HL-60/S4 treated with phorbol 12-myristate 13-acetate at 8.2 ng/mL for 4 days and 3 days (cell line): ENCODE measurements around the gene RNF224.

ENCODE experiments used
- in situ Hi-C: fragments of 300-500 bp; cut with MboI; formaldehyde crosslinking; loops from 2 replicates; pipeline ENCODE4 v1.15.0; 2022; ENCODE audit warnings: low sequenced_read_pairs

The RNF224 gene

DNA sequence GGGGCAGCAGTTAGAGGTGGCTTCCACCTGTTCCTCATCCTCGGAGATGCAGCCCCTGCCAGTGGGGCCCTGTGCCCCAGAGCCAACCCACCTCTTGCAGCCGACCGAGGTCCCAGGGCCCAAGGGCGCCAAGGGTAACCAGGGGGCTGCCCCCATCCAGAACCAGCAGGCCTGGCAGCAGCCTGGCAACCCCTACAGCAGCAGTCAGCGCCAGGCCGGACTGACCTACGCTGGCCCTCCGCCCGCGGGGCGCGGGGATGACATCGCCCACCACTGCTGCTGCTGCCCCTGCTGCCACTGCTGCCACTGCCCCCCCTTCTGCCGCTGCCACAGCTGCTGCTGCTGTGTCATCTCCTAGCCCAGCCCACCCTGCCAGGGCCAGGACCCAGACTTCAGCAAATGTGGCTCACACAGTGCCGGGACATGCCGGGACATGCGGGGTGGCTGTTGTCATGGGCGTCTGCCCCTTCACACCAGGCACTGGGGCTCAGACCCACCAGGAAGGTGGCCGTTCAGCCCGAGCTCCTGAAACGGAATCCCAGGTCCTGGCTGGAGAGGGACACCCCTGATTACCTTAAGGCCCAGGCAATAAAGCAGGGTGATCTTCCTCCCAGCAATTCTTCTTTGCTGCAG, 1.5 kb upstream of the RNF224 start:
- in situ Hi-C loops, result loop anchor here (10.0 kb wide), 1 partner anchor 101 kb away; no protein-coding TSS in a partner anchor

DNA sequence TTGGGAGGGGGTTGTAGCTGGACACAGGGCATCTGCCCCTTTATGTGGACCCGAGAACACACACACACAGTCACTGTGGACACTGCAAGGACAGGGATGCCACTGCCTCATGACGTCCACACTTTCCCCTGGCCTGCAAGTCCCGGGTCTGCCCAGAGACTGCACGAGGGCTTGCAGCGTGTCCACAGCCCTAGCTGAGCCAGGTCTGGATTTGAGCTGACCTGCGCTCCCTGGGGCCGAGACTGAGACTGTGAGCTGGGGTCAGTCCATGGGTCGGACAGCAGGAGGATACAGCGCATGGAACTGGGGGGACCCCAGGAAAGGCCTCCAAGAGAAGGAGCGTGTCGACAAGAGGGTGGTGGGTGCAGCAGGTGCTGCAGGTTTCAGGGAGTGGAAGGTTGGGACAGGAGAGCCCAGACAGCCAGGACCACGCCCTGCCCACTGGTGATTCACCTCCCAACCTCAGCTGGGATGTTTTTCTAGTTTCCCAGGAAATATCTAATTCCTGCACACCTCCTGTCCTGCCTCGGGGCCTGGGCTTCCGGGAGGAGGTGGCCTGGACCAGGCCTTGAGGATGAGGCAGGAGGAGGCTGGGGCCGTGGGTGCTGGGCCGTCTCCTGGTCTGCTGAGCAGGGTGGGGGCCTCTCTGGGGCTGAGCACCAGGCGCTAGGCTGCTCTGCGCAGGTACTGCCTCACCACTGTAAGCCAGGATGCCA, 806 bp upstream of the RNF224 start:
- in situ Hi-C loops, result loop anchor here (10.0 kb wide), 1 partner anchor 102 kb away; no protein-coding TSS in a partner anchor

DNA sequence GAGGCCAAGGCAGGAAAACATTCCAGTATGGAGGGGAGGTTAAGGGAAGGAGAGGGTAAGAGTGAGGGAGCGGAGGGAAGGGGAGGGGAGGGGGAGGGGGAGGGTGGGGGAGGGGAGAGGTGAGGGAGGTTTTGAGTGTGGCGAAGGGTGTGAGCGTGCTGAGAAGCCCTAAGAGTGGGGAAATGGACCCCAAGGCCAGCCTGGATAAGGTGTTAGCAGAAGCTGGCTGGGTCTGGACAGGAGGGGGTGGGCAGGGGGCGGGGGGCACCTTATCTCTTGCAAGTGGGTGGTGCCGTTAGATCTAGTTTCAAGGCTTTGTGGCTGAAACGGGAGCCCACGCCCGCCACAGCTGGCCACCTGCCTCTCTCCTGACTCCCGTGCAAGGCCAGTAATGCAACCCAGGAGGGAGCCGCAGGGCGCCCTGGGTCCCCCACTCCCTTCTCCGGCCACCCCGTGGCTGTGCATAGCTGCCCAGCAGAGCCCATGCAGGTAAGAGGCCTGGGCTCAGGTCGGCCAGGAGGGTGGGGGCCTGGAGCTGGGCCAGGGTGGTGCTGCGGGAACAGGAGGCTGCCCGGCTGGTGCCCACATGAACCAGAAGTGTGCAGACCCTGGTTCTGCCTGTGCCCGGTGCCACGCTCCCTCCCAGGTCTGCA, 677 bp downstream of the RNF224 start:
- in situ Hi-C loops, result loop anchor here (10.0 kb wide), 1 partner anchor 103 kb away; no protein-coding TSS in a partner anchor

DNA sequence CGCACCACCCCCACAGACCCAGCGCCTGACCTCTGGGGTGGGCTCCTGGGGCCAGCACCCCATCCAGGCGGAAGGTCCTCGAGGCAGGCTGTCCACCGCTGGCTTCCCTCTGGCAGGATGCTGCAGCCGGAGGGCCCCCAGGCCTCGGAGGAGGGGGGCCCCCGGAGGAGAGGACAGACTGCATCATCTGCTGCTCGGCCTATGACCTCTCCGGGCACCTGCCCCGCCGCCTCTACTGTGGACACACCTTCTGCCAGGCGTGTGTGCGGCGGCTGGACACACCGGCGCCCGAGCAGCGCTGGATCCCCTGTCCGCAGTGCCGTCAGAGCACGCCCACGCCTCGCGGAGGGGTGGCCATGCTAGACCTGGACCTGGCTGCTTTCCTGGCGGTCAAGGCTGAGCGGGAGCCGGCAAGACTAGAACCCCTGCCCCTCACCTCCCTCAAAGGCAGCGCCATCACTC, 1.2 kb downstream of the RNF224 start:
- in situ Hi-C loops, result loop anchor here (10.0 kb wide), 1 partner anchor 104 kb away; no protein-coding TSS in a partner anchor

DNA sequence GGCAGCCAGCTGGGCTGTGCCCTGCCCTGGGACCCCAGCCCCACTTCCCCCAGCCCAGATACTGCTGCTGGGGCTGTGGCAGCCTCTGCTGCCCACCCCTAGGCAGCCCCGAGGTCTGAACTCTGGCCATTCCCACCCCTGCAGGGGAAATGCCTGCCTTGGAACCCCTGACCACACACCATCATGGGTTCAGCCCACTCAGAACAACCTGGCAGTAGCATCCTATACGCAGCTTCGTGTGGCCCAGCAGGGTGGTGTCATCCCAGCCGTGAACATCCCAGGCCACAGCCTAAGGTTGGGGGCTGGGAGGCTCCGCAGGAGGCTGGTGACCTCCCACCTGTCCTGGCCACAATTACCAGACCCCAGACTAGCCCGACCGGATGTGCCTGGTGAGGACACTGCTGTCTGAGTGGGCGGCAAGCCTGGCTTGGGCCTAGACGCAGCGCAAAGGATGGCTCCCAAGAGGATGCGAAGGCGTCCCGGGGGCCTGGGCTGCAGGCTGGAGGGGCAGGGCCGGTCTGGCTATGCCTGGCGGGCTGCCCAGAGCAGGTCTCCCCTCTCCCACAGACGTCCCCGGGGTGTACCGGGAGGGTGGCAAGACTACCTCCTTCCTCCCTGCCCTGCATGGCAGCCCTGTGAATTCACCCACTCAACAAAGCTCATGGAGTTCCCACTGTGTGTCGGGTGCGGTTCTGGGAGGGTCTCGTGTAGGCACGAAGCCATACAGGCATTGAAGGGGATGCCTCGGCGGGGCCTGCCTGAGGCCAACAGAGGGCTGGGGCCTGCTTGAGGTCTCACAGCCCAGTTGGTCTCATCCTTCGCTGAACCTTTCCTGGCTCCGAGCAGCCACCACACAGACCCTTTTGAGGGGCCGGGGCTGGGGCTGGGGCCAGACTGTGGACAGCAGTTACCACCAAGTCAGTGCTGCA, 1.9 kb downstream of the RNF224 start:
- in situ Hi-C loops, result loop anchor here (10.0 kb wide), 1 partner anchor 104 kb away; no protein-coding TSS in a partner anchor

DNA sequence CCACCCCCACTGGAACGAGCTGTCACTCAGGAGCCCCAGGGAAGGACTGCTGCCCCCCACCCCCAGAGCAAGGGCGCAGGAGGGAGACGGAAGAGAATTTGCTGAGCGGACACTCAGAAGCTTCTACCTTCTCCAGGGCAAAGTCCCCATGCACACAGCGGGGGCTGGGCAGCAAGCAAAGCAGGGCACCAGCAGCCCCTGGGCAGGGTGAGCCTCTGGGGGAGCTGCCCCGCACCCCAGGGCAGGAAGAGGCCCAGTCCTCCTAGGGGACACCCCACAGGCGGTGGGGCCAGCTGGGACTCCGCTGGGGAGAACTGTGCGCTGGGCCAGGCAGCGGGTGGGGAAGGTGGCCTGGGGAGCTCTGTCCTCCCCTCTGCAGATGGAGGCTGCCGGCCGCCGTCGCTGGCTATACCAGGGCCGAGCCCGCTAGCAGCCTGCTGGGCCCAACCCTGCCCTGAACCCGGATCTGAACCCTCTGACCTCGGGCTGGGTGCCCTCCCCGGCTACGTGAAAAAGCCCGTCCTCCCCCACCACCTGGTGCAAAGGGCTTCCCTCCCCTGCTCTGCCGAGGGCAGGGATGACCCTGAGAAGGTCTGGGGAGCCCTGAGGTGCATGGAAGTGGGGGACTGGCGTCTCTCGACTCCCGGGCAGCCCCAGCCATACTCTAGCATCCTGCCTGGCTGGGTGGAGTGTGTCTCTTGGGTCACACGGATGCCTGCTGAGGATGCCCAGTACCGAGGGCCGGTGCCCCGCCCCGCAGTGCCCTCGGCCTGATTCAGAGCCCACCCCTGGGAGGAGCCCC, 2.8 kb downstream of the RNF224 start:
- in situ Hi-C loops, result loop anchor here (10.0 kb wide), 1 partner anchor 105 kb away; no protein-coding TSS in a partner anchor

DNA sequence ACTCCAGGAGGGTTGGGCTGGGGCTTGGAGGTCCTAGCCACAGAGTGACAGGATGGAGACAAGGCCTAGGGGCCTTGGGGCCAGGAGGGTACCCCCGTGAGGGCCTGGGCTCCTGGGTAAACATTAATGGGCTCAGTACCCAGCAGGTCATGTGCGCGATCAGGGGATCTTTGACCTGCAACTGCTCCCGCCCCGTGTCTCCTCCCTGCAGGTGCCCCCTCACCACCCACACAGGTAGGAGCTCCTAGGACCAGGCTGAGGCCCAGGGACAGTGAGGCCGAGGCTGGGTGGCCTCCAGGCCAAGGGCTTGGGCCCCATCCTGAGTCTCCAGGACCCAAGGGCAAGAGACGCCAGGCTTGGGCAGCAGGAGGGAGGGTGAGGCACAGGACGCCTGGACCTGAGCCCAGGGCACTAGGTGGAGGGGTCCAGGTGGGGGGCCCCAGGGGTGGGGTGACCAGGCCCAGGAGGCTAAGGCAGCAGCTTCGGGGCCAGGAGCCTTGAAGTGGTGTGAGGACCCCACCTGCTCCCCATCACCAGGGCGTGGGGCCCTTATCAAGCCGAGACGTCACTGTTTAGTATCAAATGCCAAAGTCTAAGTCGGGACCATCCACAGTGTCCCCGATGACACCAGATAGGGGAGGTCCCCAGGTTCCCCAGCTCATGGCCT, 3.5 kb downstream of the RNF224 start, which contains the start of gene SLC34A3:
Gene SLC34A3, plus strand, starts transcription at position 197 of the 667 bp plus-strand sequence. CDS start 802 bp downstream, outside the sequence.
- in situ Hi-C loops, result no loop called here

DNA sequence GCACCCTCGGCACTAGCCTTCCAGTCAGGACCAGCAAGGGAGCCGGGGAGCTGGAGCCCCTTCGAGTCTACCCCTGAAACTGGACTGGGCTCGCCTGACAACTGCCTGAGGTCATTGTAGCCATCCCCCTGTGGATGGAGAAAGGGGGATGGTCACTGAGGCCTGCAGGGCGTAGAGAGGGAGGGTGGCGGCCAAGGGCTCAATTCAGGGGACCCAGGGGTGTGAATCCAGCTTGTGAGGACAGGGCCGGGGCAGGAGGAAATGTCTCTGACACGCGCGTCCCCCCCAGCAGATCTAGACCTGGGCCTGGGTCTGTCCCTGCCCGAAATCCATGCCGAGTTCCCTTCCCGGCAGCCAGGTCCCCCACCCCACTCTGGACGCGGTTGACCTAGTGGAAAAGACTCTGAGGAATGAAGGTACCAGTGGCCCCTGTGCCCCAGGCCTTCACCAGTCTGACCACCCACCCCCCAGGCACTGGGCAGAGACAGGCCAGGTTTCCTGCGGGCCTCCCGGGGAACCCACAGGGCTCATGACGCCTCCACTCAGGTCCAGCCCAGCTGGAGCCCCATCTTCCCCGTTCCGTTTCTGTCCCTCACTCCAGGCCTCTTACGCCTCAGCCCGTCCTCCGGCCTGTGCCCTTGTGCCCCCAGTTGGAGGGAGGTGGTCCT, 4.2 kb downstream of the RNF224 start:
- in situ Hi-C loops, result no loop called here

DNA sequence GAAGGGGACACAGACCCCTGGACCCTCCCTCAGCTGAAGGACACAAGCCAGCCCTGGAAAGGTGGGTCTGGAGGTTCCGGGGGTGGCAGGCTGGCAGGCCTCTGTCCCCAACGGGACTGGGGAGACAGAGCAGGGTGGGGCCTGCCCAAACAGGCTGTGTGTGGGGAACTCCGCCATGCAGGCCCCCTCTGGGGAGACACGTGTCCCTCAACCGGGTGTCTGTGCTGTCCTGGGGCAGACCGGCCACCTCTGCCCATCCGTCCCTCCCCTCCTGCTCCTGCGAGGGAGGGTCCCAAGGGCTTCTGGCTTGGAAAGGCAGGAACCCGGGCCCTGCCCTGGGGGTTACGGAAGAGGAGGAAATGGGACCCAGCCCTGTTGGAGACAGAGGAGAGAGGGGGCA, 4.8 kb downstream of the RNF224 start:
- in situ Hi-C loops, result no loop called here

DNA sequence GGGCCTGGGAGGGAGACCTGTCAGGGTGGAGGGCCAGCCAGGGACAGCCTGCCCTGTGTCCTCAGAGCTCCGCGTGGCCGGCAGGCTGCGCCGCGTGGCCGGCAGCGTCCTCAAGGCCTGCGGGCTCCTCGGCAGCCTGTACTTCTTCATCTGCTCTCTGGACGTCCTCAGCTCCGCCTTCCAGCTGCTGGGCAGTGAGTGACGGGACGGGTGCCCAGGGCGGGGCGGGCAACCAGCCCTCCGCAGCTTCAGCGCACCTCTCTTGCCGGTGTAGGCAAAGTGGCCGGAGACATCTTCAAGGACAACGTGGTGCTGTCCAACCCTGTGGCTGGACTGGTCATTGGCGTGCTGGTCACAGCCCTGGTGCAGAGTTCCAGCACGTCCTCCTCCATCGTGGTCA, 5.2 kb downstream of the RNF224 start:
- in situ Hi-C loops, result no loop called here

DNA sequence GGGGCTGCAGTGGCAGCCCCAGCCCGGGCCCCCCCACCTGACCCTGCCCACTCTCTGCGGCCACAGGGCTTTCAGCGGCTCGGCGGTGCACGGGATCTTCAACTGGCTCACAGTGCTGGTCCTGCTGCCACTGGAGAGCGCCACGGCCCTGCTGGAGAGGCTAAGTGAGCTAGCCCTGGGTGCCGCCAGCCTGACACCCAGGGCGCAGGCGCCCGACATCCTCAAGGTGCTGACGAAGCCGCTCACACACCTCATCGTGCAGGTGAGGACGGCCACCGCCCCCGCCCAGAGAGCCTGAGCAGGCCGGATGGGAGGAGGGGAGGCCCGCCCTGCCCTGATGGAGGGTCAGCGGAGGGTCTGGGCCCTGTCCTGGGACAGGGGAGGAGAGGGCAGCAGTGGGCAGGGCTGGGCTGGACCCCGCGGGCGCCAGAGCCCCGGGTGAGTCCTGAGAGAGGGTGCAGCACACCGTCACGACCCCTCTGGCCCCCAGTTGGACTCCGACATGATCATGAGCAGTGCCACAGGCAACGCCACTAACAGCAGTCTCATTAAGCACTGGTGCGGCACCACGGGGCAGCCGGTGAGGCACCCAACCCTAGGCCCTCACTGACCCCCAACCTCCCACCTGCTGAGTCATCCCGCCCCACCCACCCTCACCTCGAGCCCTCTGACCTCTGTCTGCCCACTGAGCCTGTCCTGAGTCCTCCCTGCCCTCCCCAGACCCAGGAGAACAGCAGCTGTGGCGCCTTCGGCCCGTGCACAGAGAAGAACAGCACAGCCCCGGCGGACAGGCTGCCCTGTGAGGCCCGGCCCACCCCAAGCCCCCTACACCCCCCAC, 6.1 kb downstream of the RNF224 start:
- in situ Hi-C loops, result no loop called here

DNA sequence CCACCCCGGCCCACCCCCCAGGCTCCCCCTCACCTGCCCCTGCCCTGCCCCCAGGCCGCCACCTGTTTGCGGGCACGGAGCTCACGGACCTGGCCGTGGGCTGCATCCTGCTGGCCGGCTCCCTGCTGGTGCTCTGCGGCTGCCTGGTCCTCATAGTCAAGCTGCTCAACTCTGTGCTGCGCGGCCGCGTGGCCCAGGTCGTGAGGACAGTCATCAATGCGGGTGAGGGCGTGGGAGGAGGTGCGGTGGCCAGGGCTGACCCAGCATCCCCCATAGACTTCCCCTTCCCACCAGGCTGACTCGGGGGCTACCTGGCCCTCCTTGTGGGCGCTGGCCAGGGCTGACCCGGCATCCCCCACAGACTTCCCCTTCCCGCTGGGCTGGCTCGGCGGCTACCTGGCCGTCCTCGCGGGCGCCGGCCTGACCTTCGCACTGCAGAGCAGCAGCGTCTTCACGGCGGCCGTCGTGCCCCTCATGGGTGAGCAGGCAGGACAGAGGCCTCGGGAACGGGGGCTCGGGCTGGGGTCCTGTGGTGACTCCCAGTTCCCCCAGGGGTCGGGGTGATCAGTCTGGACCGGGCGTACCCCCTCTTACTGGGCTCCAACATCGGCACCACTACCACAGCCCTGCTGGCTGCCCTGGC, 6.9 kb downstream of the RNF224 start:
- in situ Hi-C loops, result no loop called here

DNA sequence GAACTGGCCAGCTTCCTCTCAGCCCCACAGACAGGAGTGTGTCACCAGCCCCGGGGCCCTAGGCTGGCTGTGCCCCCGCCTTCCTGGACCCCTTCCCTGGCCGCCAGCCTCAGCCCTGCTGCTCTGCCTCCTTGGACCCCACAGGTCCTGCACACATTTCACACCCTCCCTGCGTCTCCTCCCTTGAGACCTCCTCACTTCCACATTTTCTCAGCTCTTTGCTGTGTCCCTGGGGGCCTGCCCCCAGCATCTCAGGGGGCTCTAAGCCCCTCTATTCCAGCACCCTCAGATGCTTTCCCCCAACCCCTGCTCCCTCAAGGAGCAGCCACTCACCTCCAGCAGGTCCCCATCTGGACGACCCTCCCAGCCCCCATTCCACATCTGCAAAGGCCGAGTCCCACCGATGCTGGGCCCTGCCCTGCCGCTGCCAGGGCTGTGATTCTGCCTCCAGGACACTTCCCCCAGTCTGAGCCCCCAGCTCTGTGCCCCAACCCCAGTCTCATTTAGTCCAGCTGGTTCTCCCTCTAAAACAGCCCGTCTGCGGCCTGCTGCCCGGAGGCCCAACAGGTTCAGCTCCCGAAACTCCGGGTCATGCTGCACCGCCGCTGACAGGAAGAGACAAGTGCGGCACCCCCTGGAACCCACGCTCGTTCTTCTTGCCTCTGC, 7.6 kb downstream of the RNF224 start:
- in situ Hi-C loops, result no loop called here

DNA sequence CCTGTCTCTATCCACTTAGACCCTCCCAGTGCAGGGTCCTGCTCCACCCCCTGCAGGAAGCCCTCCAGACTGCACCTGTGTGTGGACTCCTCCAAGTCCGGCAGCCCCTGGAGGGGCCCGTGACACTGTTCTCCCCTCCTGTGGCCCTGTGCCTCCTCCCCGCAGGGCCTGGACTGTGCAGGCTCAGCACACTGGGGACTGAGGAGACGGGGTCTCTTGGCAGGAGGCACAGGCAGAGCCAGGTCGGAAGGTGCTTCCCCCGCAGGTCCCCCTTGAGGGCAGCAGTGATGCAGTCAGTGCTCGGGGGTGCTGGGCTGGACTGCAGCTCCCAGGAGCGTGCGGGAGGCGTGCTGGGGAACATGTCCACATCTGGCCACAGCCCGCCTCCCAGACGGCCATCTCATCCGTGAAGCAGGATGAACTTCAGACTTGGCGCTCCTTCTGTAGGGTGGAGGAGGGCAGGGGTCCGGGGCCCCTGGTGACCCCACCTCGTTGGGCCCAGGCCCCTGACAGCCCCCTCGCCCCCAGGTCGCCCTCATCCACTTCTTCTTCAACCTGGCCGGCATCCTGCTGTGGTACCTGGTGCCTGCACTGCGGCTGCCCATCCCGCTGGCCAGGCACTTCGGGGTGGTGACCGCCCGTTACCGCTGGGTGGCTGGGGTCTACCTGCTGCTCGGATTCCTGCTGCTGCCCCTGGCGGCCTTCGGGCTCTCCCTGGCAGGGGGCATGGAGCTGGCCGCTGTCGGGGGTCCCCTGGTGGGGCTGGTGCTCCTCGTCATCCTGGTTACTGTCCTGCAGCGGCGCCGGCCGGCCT, 8.3 kb downstream of the RNF224 start:
- in situ Hi-C loops, result no loop called here

DNA sequence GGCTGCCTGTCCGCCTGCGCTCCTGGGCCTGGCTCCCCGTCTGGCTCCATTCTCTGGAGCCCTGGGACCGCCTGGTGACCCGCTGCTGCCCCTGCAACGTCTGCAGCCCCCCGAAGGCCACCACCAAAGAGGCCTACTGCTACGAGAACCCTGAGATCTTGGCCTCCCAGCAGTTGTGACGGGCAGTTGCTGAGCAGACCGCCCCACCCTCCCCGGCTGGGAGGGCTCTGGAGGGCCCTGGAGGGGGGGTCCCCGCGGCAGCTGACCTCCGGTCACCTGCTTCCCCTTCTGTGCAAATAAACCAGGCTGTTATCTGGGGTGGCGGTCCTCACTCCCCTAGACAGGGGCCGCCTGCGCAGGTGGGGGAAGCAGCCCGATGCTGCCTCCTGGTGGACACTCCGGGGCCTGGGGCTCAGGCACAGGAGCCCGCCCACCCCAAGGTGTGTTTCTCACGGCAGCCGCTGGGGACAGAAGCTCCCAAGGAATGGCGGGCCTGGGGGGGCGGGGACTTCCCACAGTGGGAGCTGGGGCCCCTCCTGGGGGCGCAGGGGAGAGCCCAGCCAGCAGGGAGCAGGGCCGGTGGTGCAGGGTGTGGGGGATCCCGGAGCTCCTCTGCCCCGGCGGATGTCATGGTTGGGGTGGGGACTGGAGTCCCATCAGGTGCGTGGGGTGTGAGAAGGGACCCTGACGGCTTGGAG, 9.1 kb downstream of the RNF224 start:
- in situ Hi-C loops, result no loop called here
